PC-3 (cell line): ENCODE data around the gene PLEKHA6. TPM values are rescaled to one million over a fixed set of nuclear protein-coding genes. Genes with fewer than 3 reads are reported as not detected.

Source experiments
- ATAC-seq: fragments of 200-7000 bp; cut with Tn5 transposase; 2 replicates; pipeline ENCODE4 v1.9.1; 2020; ENCODE audit warnings: mild to moderate bottlenecking, moderate library complexity
- BruUV-seq: library from RNA; stranded (reverse); fragments of 400-500 nt; replicated peaks from 2 replicates; lab custom pipeline; 2021; lab: Mats Ljungman, UMichigan
- CTCF ChIA-PET: fragments of 300-600 bp; sonication (Branson Sonifier 250); formaldehyde crosslinking; loops from one replicate; lab custom pipeline; 2022; ENCODE audit warnings: antibody characterized with exemption; lab: Charles Lee
- POLR2A ChIA-PET: fragments of 300-600 bp; sonication (Branson Sonifier 250); formaldehyde crosslinking; loops from one replicate; lab custom pipeline; 2022; ENCODE audit warnings: antibody characterized with exemption; ENCODE audit not compliant: unreplicated experiment; lab: Charles Lee
- DNase-seq: peaks from one replicate; pipeline ENCODE4 v3.0.0-alpha.2; 2015
- H2AFZ ChIP-seq: fragments of 300-600 bp; sonication (generic); 2 replicates; pipeline ENCODE4 v1.6.0; 2016; ENCODE audit warnings: antibody characterized with exemption, low read length
- H3F3A ChIP-seq: fragments of 300-600 bp; sonication (generic); one replicate; pipeline ENCODE4 v1.6.0; 2017; ENCODE audit warnings: antibody characterized with exemption, low read length, control low read depth, mild to moderate bottlenecking; ENCODE audit not compliant: unreplicated experiment
- H3K27ac ChIP-seq: fragments of 300-600 bp; sonication (generic); 2 replicates; pipeline ENCODE4 v1.5.1; 2016; ENCODE audit warnings: mild to moderate bottlenecking, low read length
- H3K27me3 ChIP-seq: fragments of 300-600 bp; sonication (generic); 2 replicates; pipeline ENCODE4 v1.6.1; 2016; ENCODE audit warnings: low read length, mixed read lengths
- H3K36me3 ChIP-seq: fragments of 300-600 bp; sonication (generic); 2 replicates; pipeline ENCODE4 v1.6.1; 2016; ENCODE audit warnings: low read depth, mixed run types, low read length, mixed read lengths
- H3K4me1 ChIP-seq: fragments of 300-600 bp; sonication (generic); 2 replicates; pipeline ENCODE4 v1.5.1; 2016; ENCODE audit warnings: low read length; ENCODE audit not compliant: insufficient read depth
- H3K4me2 ChIP-seq: fragments of 300-600 bp; sonication (generic); 2 replicates; pipeline ENCODE4 v1.6.0; 2016; ENCODE audit warnings: low read length
- H3K4me3 ChIP-seq: fragments of 300-600 bp; sonication (generic); 2 replicates; pipeline ENCODE4 v1.5.1; 2016; ENCODE audit warnings: mild to moderate bottlenecking, low read length, mixed read lengths
- H3K79me2 ChIP-seq: fragments of 300-600 bp; sonication (generic); 2 replicates; pipeline ENCODE4 v1.6.1; 2017; ENCODE audit warnings: low read length, mixed read lengths
- H3K9ac ChIP-seq: fragments of 300-600 bp; sonication (generic); 2 replicates; pipeline ENCODE4 v1.6.0; 2016; ENCODE audit warnings: mild to moderate bottlenecking, low read length
- H3K9me2 ChIP-seq: fragments of 300-600 bp; sonication (generic); replicated peaks from 2 replicates; pipeline ENCODE4 v1.6.1; 2016; ENCODE audit warnings: mixed run types, low read length, mixed read lengths
- H3K9me3 ChIP-seq: fragments of 300-600 bp; sonication (generic); 2 replicates; pipeline ENCODE4 v1.6.1; 2016; ENCODE audit warnings: low read length, mixed read lengths
- H4K20me1 ChIP-seq: fragments of 300-600 bp; sonication (generic); 2 replicates; pipeline ENCODE4 v1.6.1; 2016; ENCODE audit warnings: low read length, mixed read lengths
- EZH2 ChIP-seq: fragments of 300-600 bp; sonication (generic); IDR thresholded peaks from one replicate; pipeline ENCODE4 v1.6.1; 2017; ENCODE audit warnings: antibody characterized with exemption, mild to moderate bottlenecking, low read length; ENCODE audit not compliant: unreplicated experiment
- EZH2phosphoT487 ChIP-seq: fragments of 300-600 bp; sonication (generic); IDR thresholded peaks from 2 replicates; pipeline ENCODE4 v1.6.1; 2018; ENCODE audit warnings: mild to moderate bottlenecking, antibody characterized with exemption, low read length, borderline replicate concordance
- intact Hi-C: fragments of 100-400 bp; cut with micrococcal nuclease; formaldehyde crosslinking; loops from 2 replicates; pipeline ENCODE4 v1.9.0; 2023
- total RNA-seq: library from RNA; depleted of rRNA; stranded (reverse); fragments of >200 nt; gene quantifications from 2 replicates; pipeline ENCODE4 v1.2.3, GENCODE V29; 2014
- TF ChIP-seq, protein P1 (sequence below): fragments of 300-600 bp; sonication (generic); conservative IDR thresholded peaks from 2 replicates; pipeline ENCODE4 v1.5.1; 2017; ENCODE audit warnings: antibody characterized with exemption, low read depth, mild to moderate bottlenecking, low read length

PLEKHA6 gene
- total RNA-seq, 1 experiment from 2014 or later: 53.8 TPM

DNA sequence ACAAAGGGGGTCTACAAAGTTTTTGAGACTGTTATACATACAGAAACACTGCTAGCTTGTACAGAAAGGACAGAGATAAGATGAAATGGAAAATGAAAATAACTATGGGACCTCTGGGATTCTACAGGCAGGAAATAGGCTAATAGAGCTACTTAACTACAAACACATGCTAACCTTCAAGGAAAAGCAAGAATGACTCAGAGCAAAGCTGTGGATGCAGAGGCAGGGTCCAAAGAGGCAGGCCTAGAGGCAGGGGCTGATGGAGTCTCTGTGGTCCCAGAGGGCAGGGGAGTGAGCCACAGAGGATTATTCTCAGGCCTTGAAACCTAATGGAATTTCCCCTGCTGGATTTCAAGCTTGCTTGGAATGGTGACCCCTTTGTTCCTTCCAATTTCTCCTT is 127.2 kb downstream of the PLEKHA6 start:
- DNase-seq: no peak
- POLR2A ChIA-PET: no interaction called here
- no peak for ATAC-seq

GRCh38 chr1:204230211-204230610 is 129.5 kb downstream of the PLEKHA6 start:
- H3K4me3 ChIP-seq: no peak overlapping the region
- CTCF ChIA-PET: no interaction called here
- H3F3A ChIP-seq: no peaks in the 10 kb centered on the region
- no peak for ATAC-seq
- H3K27ac ChIP-seq: no peak overlapping the region
- H2AFZ ChIP-seq: no peak overlapping the region
- H3K9me2 ChIP-seq: no peaks in the 10 kb centered on the region
- peaks cover 28% of the 10 kb centered on the region for H3K4me1 ChIP-seq
- no peaks in the 10 kb centered on the region for H3K79me2 ChIP-seq
- H3K9ac ChIP-seq: no peak overlapping the region
- no peaks in the 10 kb centered on the region for H3K9me3 ChIP-seq
- DNase-seq: no peak
- intact Hi-C loops: no loop called here
- BruUV-seq: no TSS peak
- POLR2A ChIA-PET: no interaction called here
- no peak overlapping the region for H3K4me2 ChIP-seq
- TF ChIP-seq EZH2phosphoT487 (no peak), EZH2 (no peak)
- TF ChIP-seq, protein P1, sequence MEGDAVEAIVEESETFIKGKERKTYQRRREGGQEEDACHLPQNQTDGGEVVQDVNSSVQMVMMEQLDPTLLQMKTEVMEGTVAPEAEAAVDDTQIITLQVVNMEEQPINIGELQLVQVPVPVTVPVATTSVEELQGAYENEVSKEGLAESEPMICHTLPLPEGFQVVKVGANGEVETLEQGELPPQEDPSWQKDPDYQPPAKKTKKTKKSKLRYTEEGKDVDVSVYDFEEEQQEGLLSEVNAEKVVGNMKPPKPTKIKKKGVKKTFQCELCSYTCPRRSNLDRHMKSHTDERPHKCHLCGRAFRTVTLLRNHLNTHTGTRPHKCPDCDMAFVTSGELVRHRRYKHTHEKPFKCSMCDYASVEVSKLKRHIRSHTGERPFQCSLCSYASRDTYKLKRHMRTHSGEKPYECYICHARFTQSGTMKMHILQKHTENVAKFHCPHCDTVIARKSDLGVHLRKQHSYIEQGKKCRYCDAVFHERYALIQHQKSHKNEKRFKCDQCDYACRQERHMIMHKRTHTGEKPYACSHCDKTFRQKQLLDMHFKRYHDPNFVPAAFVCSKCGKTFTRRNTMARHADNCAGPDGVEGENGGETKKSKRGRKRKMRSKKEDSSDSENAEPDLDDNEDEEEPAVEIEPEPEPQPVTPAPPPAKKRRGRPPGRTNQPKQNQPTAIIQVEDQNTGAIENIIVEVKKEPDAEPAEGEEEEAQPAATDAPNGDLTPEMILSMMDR: no peak
- no peaks in the 10 kb centered on the region for H4K20me1 ChIP-seq
- peaks cover 60% of the 10 kb centered on the region for H3K36me3 ChIP-seq
- no peaks in the 10 kb centered on the region for H3K27me3 ChIP-seq

More for the DNA sequence above, 127.2 kb downstream of the PLEKHA6 start:
- Histone ChIP-seq H2AFZ (no peak overlapping the region), H3K4me3 (no peak overlapping the region), H3K9me2 (no peaks in the 10 kb centered on the region), H3K4me2 (no peak overlapping the region), H3K27ac (no peak overlapping the region), H3F3A (no peaks in the 10 kb centered on the region), H4K20me1 (no peaks in the 10 kb centered on the region), H3K9me3 (no peaks in the 10 kb centered on the region), H3K9ac (no peak overlapping the region), H3K36me3 (peaks cover 58% of the 10 kb centered on the region), H3K79me2 (no peaks in the 10 kb centered on the region), H3K27me3 (no peaks in the 10 kb centered on the region), H3K4me1 (peaks cover 4% of the 10 kb centered on the region)
- intact Hi-C loops: no loop called here
- no TSS peak for BruUV-seq
- no peak for TF ChIP-seq EZH2
- TF ChIP-seq, protein P1: no peak
- TF ChIP-seq EZH2phosphoT487: no peak
- CTCF ChIA-PET: no interaction called here

DNA sequence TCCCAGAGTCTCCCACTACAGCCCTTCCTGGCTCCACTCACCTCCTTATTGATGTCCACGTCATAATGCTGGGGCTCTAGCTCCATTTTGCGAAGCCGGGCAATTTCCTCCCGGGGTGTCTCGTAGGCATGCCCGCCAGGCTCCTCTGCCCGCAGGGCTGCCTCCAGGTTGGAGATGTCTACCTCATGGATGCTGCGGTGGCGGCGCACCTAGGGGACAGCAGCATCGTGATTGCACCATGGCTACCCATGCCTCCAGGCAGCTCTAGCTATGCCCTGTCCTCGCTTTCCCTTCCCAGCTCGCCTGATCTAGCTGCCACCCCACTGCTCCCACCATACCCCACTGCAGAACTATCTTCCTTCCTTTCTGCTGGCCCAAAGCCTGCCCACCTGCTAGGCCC is 130.8 kb downstream of the PLEKHA6 start:
- TF ChIP-seq, protein P1: no peak
- TF ChIP-seq EZH2 (no peak), EZH2phosphoT487 (no peak)
- Histone ChIP-seq H3K4me1 (peaks cover 39% of the 10 kb centered on the region), H3K4me3 (no peak overlapping the region), H3K36me3 (peaks cover 54% of the 10 kb centered on the region), H2AFZ (no peak overlapping the region), H3K9ac (no peak overlapping the region), H3K4me2 (no peak overlapping the region), H3K79me2 (no peaks in the 10 kb centered on the region), H4K20me1 (no peaks in the 10 kb centered on the region), H3K9me3 (no peaks in the 10 kb centered on the region), H3K27me3 (no peaks in the 10 kb centered on the region), H3F3A (no peaks in the 10 kb centered on the region), H3K27ac (no peak overlapping the region), H3K9me2 (no peaks in the 10 kb centered on the region)
- DNase-seq: no peak
- BruUV-seq: no TSS peak
- POLR2A ChIA-PET: no interaction called here
- intact Hi-C loops: no loop called here
- CTCF ChIA-PET: no interaction called here
- ATAC-seq: no peak
